HEK293 (cell line): ENCODE data around the gene RCOR2.

Experiments
- CTCF ChIA-PET: fragments of 350-600 bp; formaldehyde crosslinking; extraction: SDS; loops from one replicate; lab custom pipeline; 2021; ENCODE audit warnings: antibody characterized with exemption; lab: Yijun Ruan, JAX
- POLR2A ChIA-PET: fragments of 300-600 bp; formaldehyde crosslinking; extraction: SDS; loops from one replicate; lab custom pipeline; 2020; ENCODE audit warnings: antibody characterized with exemption, inconsistent platforms; lab: Yijun Ruan, JAX
- H3K27ac ChIP-seq: fragments of 200-500 bp; sonication (Bioruptor generic); 2 replicates; pipeline ENCODE4 v1.5.1; 2014; ENCODE audit warnings: low read depth, low read length, control low read depth, inconsistent platforms; ENCODE audit errors: extremely low read depth
- H3K36me3 ChIP-seq, 2 experiments: fragments of 200-500 bp in 1 of 2; sonication (Bioruptor generic) in 1 of 2; 1 replicate in 1 of 2; 2 replicates in 1 of 2; pipeline ENCODE4 v1.5.1; 2014 to 2017; ENCODE audit warnings: inconsistent platforms in 2 of 2, low read length in 2 of 2; ENCODE audit not compliant: control insufficient read depth in 2 of 2, insufficient read depth in 1 of 2
- H3K4me1 ChIP-seq: fragments of 200-500 bp; sonication (Bioruptor generic); 2 replicates; pipeline ENCODE4 v1.5.1; 2014; ENCODE audit warnings: mild to moderate bottlenecking, low read length, inconsistent platforms; ENCODE audit not compliant: control insufficient read depth, insufficient read depth
- H3K4me3 ChIP-seq: 2 replicates; pipeline ENCODE4 v1.5.1; 2011; ENCODE audit warnings: low read depth, mild to moderate bottlenecking, control low read depth, low read length, moderate library complexity
- H3K9me3 ChIP-seq: fragments of 200-500 bp; sonication (Bioruptor generic); 2 replicates; pipeline ENCODE4 v1.5.1; 2014; ENCODE audit warnings: low read depth, low read length, inconsistent platforms; ENCODE audit not compliant: control insufficient read depth, insufficient read depth
- OVOL3 ChIP-seq: fragments of 450-650 bp; formaldehyde crosslinking; IDR thresholded peaks from 2 replicates; pipeline ENCODE4 v1.5.1; 2016; ENCODE audit warnings: missing biosample characterization, missing genetic modification characterization
- SALL2 ChIP-seq: fragments of 450-650 bp; formaldehyde crosslinking; IDR thresholded peaks from 2 replicates; pipeline ENCODE4 v1.5.0; 2017; ENCODE audit warnings: missing biosample characterization, mild to moderate bottlenecking, missing genetic modification characterization, borderline replicate concordance
- SETDB1 ChIP-seq: IDR thresholded peaks from one replicate; pipeline ENCODE4 v1.6.1; 2017; ENCODE audit warnings: mild to moderate bottlenecking, low read length, moderate library complexity, mixed read lengths; ENCODE audit not compliant: insufficient read length
- ZBTB48 ChIP-seq: fragments of 450-650 bp; formaldehyde crosslinking; IDR thresholded peaks from 2 replicates; pipeline ENCODE4 v1.5.1; 2016; ENCODE audit warnings: missing biosample characterization, missing genetic modification characterization
- ZFP41 ChIP-seq: fragments of 450-650 bp; formaldehyde crosslinking; IDR thresholded peaks from 2 replicates; pipeline ENCODE4 v1.5.1; 2016; ENCODE audit warnings: missing biosample characterization, missing genetic modification characterization, borderline replicate concordance
- ZFP69B ChIP-seq: fragments of 450-650 bp; formaldehyde crosslinking; IDR thresholded peaks from 2 replicates; pipeline ENCODE4 v1.5.1; 2016; ENCODE audit warnings: missing biosample characterization, missing genetic modification characterization
- ZIC2 ChIP-seq: fragments of 450-650 bp; formaldehyde crosslinking; IDR thresholded peaks from 2 replicates; pipeline ENCODE4 v1.5.1; 2016; ENCODE audit warnings: missing biosample characterization, missing genetic modification characterization
- ZNF24 ChIP-seq: fragments of 450-650 bp; formaldehyde crosslinking; IDR thresholded peaks from 2 replicates; pipeline ENCODE4 v1.5.1; 2016; ENCODE audit warnings: missing biosample characterization, missing genetic modification characterization
- ZNF416 ChIP-seq: fragments of 450-650 bp; formaldehyde crosslinking; IDR thresholded peaks from 2 replicates; pipeline ENCODE4 v1.5.1; 2016; ENCODE audit warnings: missing biosample characterization, missing genetic modification characterization
- ZNF426 ChIP-seq: fragments of 450-650 bp; formaldehyde crosslinking; IDR thresholded peaks from 2 replicates; pipeline ENCODE4 v1.5.1; 2017; ENCODE audit warnings: missing biosample characterization, missing genetic modification characterization, mild to moderate bottlenecking, inconsistent platforms, moderate library complexity
- ZNF530 ChIP-seq: fragments of 450-650 bp; formaldehyde crosslinking; IDR thresholded peaks from 2 replicates; pipeline ENCODE4 v1.5.1; 2016; ENCODE audit warnings: low read depth, missing biosample characterization, missing genetic modification characterization
- ZNF561 ChIP-seq: fragments of 450-650 bp; IDR thresholded peaks from 2 replicates; pipeline ENCODE4 v1.5.1; 2018; ENCODE audit warnings: missing biosample characterization, missing genetic modification characterization, borderline replicate concordance
- ZNF670 ChIP-seq: fragments of 450-650 bp; formaldehyde crosslinking; IDR thresholded peaks from 2 replicates; pipeline ENCODE4 v1.5.1; 2016; ENCODE audit warnings: missing biosample characterization, missing genetic modification characterization, low read depth
- ZNF677 ChIP-seq: fragments of 450-650 bp; IDR thresholded peaks from 2 replicates; pipeline ENCODE4 v1.5.0; 2018; ENCODE audit warnings: missing biosample characterization, mild to moderate bottlenecking, missing genetic modification characterization, moderate library complexity
- TF ChIP-seq, protein P1 (sequence below): fragments of 450-650 bp; formaldehyde crosslinking; IDR thresholded peaks from 2 replicates; pipeline ENCODE4 v1.5.1; 2017; ENCODE audit warnings: missing biosample characterization, missing genetic modification characterization
- TF ChIP-seq, protein P2 (sequence below): fragments of 450-650 bp; formaldehyde crosslinking; IDR thresholded peaks from 2 replicates; pipeline ENCODE4 v1.5.1; 2016; ENCODE audit warnings: missing biosample characterization, missing genetic modification characterization
- TF ChIP-seq, protein P3 (sequence below): fragments of 450-650 bp; formaldehyde crosslinking; IDR thresholded peaks from 2 replicates; pipeline ENCODE4 v1.5.1; 2017; ENCODE audit warnings: missing biosample characterization, mild to moderate bottlenecking, missing genetic modification characterization, moderate library complexity
- TF ChIP-seq, protein P4 (sequence below): fragments of 450-650 bp; formaldehyde crosslinking; IDR thresholded peaks from 2 replicates; pipeline ENCODE4 v1.5.1; 2016; ENCODE audit warnings: missing biosample characterization, missing genetic modification characterization
- TF ChIP-seq, protein P5 (sequence below): fragments of 450-650 bp; formaldehyde crosslinking; IDR thresholded peaks from 2 replicates; pipeline ENCODE4 v1.5.1; 2016; ENCODE audit warnings: missing biosample characterization, missing genetic modification characterization, borderline replicate concordance

RCOR2 gene

DNA sequence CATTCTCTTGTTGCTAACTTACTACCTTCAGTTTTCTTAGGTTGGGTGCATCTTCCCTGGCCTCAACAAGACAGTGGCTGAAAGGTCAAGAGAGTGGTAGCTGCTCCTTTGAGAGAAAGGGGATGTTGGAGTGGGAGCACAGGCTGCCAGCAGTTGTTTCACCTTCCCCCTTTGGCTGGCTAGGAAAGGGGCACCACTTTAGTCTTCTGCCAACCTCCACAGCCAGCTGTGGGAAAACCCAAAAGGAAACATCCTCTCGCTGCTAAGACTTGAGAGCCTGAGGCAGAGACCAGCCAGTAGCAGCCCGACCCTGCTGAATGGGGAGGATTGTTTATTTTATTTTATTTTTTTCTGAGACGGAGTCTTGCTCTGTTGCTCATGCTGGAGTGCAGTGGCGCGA, 43.7 kb downstream of the RCOR2 start:
- ChIA-PET POLR2A (interaction anchor here (0.9 to 1.4 kb wide), 2 partner anchors 18 to 33 kb away, joined by 4 to 5 read pairs; no protein-coding TSS in a partner anchor), CTCF (interaction anchor here (0.6 to 5.1 kb wide), 3 partner anchors 33 to 57 kb away, joined by 3 to 42 read pairs (median 8); no protein-coding TSS in a partner anchor)
- Histone ChIP-seq H3K27ac (no peak overlapping the region), H3K4me1 (peaks cover 6% of the 10 kb centered on the region; the same call in 1 of the 2 replicates), H3K36me3 (peaks cover 0 to 5% of the 10 kb centered on the region in 2 experiments; a peak in 1 of 3 replicates), H3K9me3 (no peaks in the 10 kb centered on the region), H3K4me3 (no peak overlapping the region)
- no peak for TF ChIP-seq ZNF530 (tag by site-specific recombination)
- TF ChIP-seq, protein P1, sequence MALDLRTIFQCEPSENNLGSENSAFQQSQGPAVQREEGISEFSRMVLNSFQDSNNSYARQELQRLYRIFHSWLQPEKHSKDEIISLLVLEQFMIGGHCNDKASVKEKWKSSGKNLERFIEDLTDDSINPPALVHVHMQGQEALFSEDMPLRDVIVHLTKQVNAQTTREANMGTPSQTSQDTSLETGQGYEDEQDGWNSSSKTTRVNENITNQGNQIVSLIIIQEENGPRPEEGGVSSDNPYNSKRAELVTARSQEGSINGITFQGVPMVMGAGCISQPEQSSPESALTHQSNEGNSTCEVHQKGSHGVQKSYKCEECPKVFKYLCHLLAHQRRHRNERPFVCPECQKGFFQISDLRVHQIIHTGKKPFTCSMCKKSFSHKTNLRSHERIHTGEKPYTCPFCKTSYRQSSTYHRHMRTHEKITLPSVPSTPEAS (tag by site-specific recombination) = no peak
- no peak for TF ChIP-seq ZFP69B (tag by site-specific recombination)
- TF ChIP-seq, protein P2, sequence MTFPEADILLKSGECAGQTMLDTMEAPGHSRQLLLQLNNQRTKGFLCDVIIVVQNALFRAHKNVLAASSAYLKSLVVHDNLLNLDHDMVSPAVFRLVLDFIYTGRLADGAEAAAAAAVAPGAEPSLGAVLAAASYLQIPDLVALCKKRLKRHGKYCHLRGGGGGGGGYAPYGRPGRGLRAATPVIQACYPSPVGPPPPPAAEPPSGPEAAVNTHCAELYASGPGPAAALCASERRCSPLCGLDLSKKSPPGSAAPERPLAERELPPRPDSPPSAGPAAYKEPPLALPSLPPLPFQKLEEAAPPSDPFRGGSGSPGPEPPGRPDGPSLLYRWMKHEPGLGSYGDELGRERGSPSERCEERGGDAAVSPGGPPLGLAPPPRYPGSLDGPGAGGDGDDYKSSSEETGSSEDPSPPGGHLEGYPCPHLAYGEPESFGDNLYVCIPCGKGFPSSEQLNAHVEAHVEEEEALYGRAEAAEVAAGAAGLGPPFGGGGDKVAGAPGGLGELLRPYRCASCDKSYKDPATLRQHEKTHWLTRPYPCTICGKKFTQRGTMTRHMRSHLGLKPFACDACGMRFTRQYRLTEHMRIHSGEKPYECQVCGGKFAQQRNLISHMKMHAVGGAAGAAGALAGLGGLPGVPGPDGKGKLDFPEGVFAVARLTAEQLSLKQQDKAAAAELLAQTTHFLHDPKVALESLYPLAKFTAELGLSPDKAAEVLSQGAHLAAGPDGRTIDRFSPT (tag by site-specific recombination) = no peak
- TF ChIP-seq, protein P3, sequence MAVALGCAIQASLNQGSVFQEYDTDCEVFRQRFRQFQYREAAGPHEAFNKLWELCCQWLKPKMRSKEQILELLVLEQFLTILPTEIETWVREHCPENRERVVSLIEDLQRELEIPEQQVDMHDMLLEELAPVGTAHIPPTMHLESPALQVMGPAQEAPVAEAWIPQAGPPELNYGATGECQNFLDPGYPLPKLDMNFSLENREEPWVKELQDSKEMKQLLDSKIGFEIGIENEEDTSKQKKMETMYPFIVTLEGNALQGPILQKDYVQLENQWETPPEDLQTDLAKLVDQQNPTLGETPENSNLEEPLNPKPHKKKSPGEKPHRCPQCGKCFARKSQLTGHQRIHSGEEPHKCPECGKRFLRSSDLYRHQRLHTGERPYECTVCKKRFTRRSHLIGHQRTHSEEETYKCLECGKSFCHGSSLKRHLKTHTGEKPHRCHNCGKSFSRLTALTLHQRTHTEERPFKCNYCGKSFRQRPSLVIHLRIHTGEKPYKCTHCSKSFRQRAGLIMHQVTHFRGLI = no peak
- TF ChIP-seq SALL2 = no peak
- TF ChIP-seq ZFP41 (tag by site-specific recombination) = no peak
- TF ChIP-seq OVOL3 (tag by site-specific recombination) = no peak
- no peak for TF ChIP-seq ZNF416 (tag by site-specific recombination)
- TF ChIP-seq, protein P4, sequence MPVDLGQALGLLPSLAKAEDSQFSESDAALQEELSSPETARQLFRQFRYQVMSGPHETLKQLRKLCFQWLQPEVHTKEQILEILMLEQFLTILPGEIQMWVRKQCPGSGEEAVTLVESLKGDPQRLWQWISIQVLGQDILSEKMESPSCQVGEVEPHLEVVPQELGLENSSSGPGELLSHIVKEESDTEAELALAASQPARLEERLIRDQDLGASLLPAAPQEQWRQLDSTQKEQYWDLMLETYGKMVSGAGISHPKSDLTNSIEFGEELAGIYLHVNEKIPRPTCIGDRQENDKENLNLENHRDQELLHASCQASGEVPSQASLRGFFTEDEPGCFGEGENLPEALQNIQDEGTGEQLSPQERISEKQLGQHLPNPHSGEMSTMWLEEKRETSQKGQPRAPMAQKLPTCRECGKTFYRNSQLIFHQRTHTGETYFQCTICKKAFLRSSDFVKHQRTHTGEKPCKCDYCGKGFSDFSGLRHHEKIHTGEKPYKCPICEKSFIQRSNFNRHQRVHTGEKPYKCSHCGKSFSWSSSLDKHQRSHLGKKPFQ (tag by site-specific recombination) = no peak
- TF ChIP-seq ZNF670 (tag by site-specific recombination) = no peak
- no peak for TF ChIP-seq ZNF561 (tag by site-specific recombination)
- TF ChIP-seq ZIC2 (tag by site-specific recombination) = no peak
- TF ChIP-seq, protein P5, sequence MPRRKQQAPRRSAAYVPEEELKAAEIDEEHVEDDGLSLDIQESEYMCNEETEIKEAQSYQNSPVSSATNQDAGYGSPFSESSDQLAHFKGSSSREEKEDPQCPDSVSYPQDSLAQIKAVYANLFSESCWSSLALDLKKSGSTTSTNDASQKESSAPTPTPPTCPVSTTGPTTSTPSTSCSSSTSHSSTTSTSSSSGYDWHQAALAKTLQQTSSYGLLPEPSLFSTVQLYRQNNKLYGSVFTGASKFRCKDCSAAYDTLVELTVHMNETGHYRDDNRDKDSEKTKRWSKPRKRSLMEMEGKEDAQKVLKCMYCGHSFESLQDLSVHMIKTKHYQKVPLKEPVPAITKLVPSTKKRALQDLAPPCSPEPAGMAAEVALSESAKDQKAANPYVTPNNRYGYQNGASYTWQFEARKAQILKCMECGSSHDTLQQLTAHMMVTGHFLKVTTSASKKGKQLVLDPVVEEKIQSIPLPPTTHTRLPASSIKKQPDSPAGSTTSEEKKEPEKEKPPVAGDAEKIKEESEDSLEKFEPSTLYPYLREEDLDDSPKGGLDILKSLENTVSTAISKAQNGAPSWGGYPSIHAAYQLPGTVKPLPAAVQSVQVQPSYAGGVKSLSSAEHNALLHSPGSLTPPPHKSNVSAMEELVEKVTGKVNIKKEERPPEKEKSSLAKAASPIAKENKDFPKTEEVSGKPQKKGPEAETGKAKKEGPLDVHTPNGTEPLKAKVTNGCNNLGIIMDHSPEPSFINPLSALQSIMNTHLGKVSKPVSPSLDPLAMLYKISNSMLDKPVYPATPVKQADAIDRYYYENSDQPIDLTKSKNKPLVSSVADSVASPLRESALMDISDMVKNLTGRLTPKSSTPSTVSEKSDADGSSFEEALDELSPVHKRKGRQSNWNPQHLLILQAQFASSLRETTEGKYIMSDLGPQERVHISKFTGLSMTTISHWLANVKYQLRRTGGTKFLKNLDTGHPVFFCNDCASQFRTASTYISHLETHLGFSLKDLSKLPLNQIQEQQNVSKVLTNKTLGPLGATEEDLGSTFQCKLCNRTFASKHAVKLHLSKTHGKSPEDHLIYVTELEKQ (tag by site-specific recombination) = no peak
- TF ChIP-seq SETDB1 = no peak
- no peak for TF ChIP-seq ZNF677
- TF ChIP-seq ZNF426 (tag by site-specific recombination) = no peak
- no peak for TF ChIP-seq ZBTB48 (tag by site-specific recombination)
- TF ChIP-seq ZNF24 (tag by site-specific recombination) = no peak
